ENCODE measurements around the gene CWF19L1. TPM values are rescaled to one million over a fixed set of nuclear protein-coding genes. Genes with fewer than 3 reads are reported as not detected.

Gene CWF19L1
- total and polyA plus RNA-seq, 2 of the 13 experiments (the other 11 are each of a cell fraction or from before 2014, with no cell fraction given) = 13.6 to 42.1 TPM

GRCh38 chr10:100185364-100186252, 81.8 kb downstream of the CWF19L1 start, which contains the start of gene ERLIN1 (continued):
- TF ChIP-seq NFAT5 (CRISPR knock-in tag; IDR thresholded peaks at IDR 0.05) (peak; percentile 91), MXI1 (IDR thresholded peaks at IDR 0.05; ENCODE audit: borderline replicate concordance, low read depth, low read length) (peak; percentile 97; the same call in 2 of the 3 replicates), DZIP1 (CRISPR knock-in tag; IDR thresholded peaks at IDR 0.05) (peak; percentile 47; the same call in 1 of the 2 replicates), ATF2 (CRISPR knock-in tag; IDR thresholded peaks at IDR 0.05) (peak; percentile 64), U2AF2 (IDR thresholded peaks at IDR 0.05; ENCODE audit: low read depth, low read length) (0 out of 2 replicates have a peak, but pooled peaks have one; percentile 51), ZNF790 (CRISPR knock-in tag; IDR thresholded peaks at IDR 0.05; ENCODE audit: borderline replicate concordance) (0 out of 2 replicates have a peak, but pooled peaks have one; percentile 62), RFX3 (CRISPR knock-in tag; IDR thresholded peaks at IDR 0.05) (no peak), KLF9 (CRISPR knock-in tag; IDR thresholded peaks at IDR 0.05; ENCODE audit: low read depth) (peak; percentile 57; the same call in 1 of the 2 replicates), DR1 (CRISPR knock-in tag; IDR thresholded peaks at IDR 0.05) (peak; percentile 65; the same call in 1 of the 2 replicates), PBX3 (CRISPR knock-in tag; IDR thresholded peaks at IDR 0.05; ENCODE audit: borderline replicate concordance) (peak; percentile 91), FOSL1 (CRISPR knock-in tag; IDR thresholded peaks at IDR 0.05; ENCODE audit: borderline replicate concordance) (no peak), ZNF800 (CRISPR knock-in tag; IDR thresholded peaks at IDR 0.05) (no peak), ARNT2 (CRISPR knock-in tag; IDR thresholded peaks at IDR 0.05; ENCODE audit: low read depth) (peak; percentile 95), XBP1 (CRISPR knock-in tag; IDR thresholded peaks at IDR 0.05) (peak; percentile 70; the same call in 1 of the 2 replicates)

Measured in HepG2 (cell line).